D721Med (cell line): ENCODE results near the gene CAPN1.

Source experiments
- DNase-seq: peaks from one replicate; pipeline ENCODE4 v3.0.0; 2011; ENCODE audit warnings: low spot score; ENCODE audit not compliant: insufficient read length
- FAIRE-seq: peaks from 2 replicates; lab custom pipeline; 2011; peaks lifted over from hg19 to GRCh38; lab: Jason Lieb, UNC
- CTCF ChIP-seq: IDR thresholded peaks from 2 replicates; pipeline ENCODE4 v1.5.1; 2012; ENCODE audit warnings: mild to moderate bottlenecking, control low read depth; ENCODE audit not compliant: insufficient read depth; ENCODE audit errors: missing control alignments

The CAPN1 gene

GRCh38 chr11:65186701-65187100 is 5.0 kb downstream of the CAPN1 start:
- FAIRE-seq = no peak
- no peak for TF ChIP-seq CTCF

GRCh38 chr11:65187146-65187675 is 5.5 kb downstream of the CAPN1 start:
- TF ChIP-seq CTCF = no peak
- DNase-seq = no peak
- FAIRE-seq = no peak

More at GRCh38 chr11:65186701-65187100, 5.0 kb downstream of the CAPN1 start:
- no peak for DNase-seq

GRCh38 chr11:65187971-65188461 is 6.3 kb downstream of the CAPN1 start:
- FAIRE-seq = no peak
- no peak for DNase-seq
- no peak for TF ChIP-seq CTCF

GRCh38 chr11:65188486-65188885 is 6.8 kb downstream of the CAPN1 start:
- FAIRE-seq = no peak
- no peak for DNase-seq
- no peak for TF ChIP-seq CTCF

- FAIRE-seq (no peak), DNase-seq (no peak)
- TF ChIP-seq CTCF = no peak
These were observed 7.5 kb downstream of the CAPN1 start for GRCh38 chr11:65189191-65189590.

- TF ChIP-seq CTCF = no peak
- FAIRE-seq (no peak), DNase-seq (no peak)
These were observed 12.8 kb downstream of the CAPN1 start for GRCh38 chr11:65194564-65194963.

- FAIRE-seq (no peak), DNase-seq (no peak)
- no peak for TF ChIP-seq CTCF
These were observed 22.4 kb downstream of the CAPN1 start for GRCh38 chr11:65204143-65204542.
